ENCODE measurements around the gene PLXNA4.

DNA sequence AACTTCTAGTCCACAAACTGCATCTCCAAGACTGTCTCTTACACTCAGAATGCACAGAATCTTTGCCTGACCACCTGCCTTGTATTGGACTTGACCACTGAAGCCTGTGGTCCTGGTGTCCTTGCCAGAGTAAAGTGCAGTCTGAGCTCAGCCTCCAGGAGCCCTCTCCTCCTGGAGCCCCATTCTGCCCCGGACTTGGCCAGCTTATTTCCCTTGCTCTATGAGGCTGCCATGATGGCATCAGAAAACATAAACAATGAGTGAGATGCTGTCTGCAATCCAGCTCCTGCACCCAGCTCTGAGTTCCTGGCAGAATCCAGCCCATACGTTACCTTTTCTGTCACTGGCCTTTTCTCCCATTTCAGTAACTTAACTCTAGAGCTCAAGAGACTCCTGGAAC lies 494.6 kb downstream of the PLXNA4 start:
- no peak for TF ChIP-seq GATA2 (IDR thresholded peaks at IDR 0.05; ENCODE audit: low read depth, low read length)
- TF ChIP-seq GATA3 (IDR thresholded peaks at IDR 0.05; ENCODE audit: low read depth, low read length): no peak

All from SH-SY5Y (cell line).